ENCODE results near the gene ATP13A5. TPM values are rescaled to one million over a fixed set of nuclear protein-coding genes. Genes with fewer than 3 reads are reported as not detected.

The ATP13A5 gene
- total and polyA plus RNA-seq, 2 experiments from 2014 or later, result not detected

GRCh38 chr3:193343726-193344222, 34.8 kb downstream of the ATP13A5 start:
- no peak overlapping the region for H3K4me3 Mint-ChIP-seq

GRCh38 chr3:193342551-193342950, 36.0 kb downstream of the ATP13A5 start:
- H2AFZ ChIP-seq, result no peak overlapping the region
- H3K4me1 ChIP-seq (ENCODE audit: insufficient read depth), result peaks cover 18% of the 10 kb centered on the region
- no peaks in the 10 kb centered on the region for H3K36me3 Mint-ChIP-seq (ENCODE audit: low read depth)
- no peaks in the 10 kb centered on the region for H3F3A ChIP-seq (replicated peaks; ENCODE audit: low read depth)
- ATAC-seq (no peak; the same call in 2 of the 3 replicates), DNase-seq (ENCODE audit: low spot score) (no peak)
- H3K79me2 ChIP-seq (replicated peaks; ENCODE audit: insufficient read depth), result no peaks in the 10 kb centered on the region
- H3K4me2 ChIP-seq, result no peak overlapping the region
- H3K27me3 ChIP-seq (ENCODE audit: insufficient read depth), result no peaks in the 10 kb centered on the region
- no peak overlapping the region for H3K4me3 ChIP-seq
- H3K27ac ChIP-seq (ENCODE audit: low read depth), result no peak overlapping the region
- peaks cover 3% of the 10 kb centered on the region; the same call in 2 of the 3 replicates for H3K9me3 Mint-ChIP-seq
- no peaks in the 10 kb centered on the region for H3K36me3 ChIP-seq (ENCODE audit: insufficient read depth)
- peaks cover 2% of the 10 kb centered on the region for H3K27me3 Mint-ChIP-seq (ENCODE audit: insufficient read depth, low read depth, poor library complexity)
- no peak overlapping the region for H3K4me3 Mint-ChIP-seq
- 0 out of 2 replicates have a peak, but pooled peaks cover 2% of the 10 kb centered on the region for H3K9me2 ChIP-seq (ENCODE audit: insufficient read depth)
- peaks cover 24% of the 10 kb centered on the region for H3K4me1 Mint-ChIP-seq
- no peaks in the 10 kb centered on the region for H4K20me1 ChIP-seq (replicated peaks; ENCODE audit: insufficient read depth)
- no peak overlapping the region for H3K27ac Mint-ChIP-seq
- TF ChIP-seq, protein P1, sequence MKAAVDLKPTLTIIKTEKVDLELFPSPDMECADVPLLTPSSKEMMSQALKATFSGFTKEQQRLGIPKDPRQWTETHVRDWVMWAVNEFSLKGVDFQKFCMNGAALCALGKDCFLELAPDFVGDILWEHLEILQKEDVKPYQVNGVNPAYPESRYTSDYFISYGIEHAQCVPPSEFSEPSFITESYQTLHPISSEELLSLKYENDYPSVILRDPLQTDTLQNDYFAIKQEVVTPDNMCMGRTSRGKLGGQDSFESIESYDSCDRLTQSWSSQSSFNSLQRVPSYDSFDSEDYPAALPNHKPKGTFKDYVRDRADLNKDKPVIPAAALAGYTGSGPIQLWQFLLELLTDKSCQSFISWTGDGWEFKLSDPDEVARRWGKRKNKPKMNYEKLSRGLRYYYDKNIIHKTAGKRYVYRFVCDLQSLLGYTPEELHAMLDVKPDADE (IDR thresholded peaks at IDR 0.05), result no peak
- no peak for TF ChIP-seq STAT1 (IDR thresholded peaks at IDR 0.05; ENCODE audit: unreplicated experiment)
- TF ChIP-seq ZNF114 (CRISPR knock-in tag; IDR thresholded peaks at IDR 0.05), result no peak
- TF ChIP-seq CREB1 (CRISPR knock-in tag; IDR thresholded peaks at IDR 0.05; ENCODE audit: low read depth), result no peak
- no peak for TF ChIP-seq NANOG (IDR thresholded peaks at IDR 0.05; ENCODE audit: borderline replicate concordance)
- no peak for TF ChIP-seq POLR2AphosphoS5 (IDR thresholded peaks at IDR 0.05; ENCODE audit: low read depth)
- no peak for TF ChIP-seq EZH2 (IDR thresholded peaks at IDR 0.05; ENCODE audit: low read depth, unreplicated experiment)
- no peak for TF ChIP-seq ZNF462 (CRISPR knock-in tag; IDR thresholded peaks at IDR 0.05)

More at GRCh38 chr3:193343726-193344222, 34.8 kb downstream of the ATP13A5 start:
- Mint-ChIP-seq H3K4me1 (peaks cover 36% of the 10 kb centered on the region), H3K9me3 (no peaks in the 10 kb centered on the region), H3K27me3 (ENCODE audit: insufficient read depth, low read depth, poor library complexity) (peaks cover 2% of the 10 kb centered on the region), H3K36me3 (ENCODE audit: low read depth) (no peaks in the 10 kb centered on the region), H3K27ac (no peak overlapping the region)
- Histone ChIP-seq H3K79me2 (replicated peaks; ENCODE audit: insufficient read depth) (no peaks in the 10 kb centered on the region), H3K4me1 (ENCODE audit: insufficient read depth) (peaks cover 30% of the 10 kb centered on the region), H3K4me3 (no peak overlapping the region), H2AFZ (no peak overlapping the region), H4K20me1 (replicated peaks; ENCODE audit: insufficient read depth) (no peaks in the 10 kb centered on the region), H3K27me3 (ENCODE audit: insufficient read depth) (no peaks in the 10 kb centered on the region), H3F3A (replicated peaks; ENCODE audit: low read depth) (no peaks in the 10 kb centered on the region), H3K36me3 (ENCODE audit: insufficient read depth) (no peaks in the 10 kb centered on the region), H3K27ac (ENCODE audit: low read depth) (no peak overlapping the region), H3K9me2 (ENCODE audit: insufficient read depth) (0 out of 2 replicates have a peak, but pooled peaks cover 2% of the 10 kb centered on the region), H3K4me2 (no peak overlapping the region)
- no peak for ATAC-seq
- DNase-seq (ENCODE audit: low spot score), result no peak
- TF ChIP-seq JUNB (IDR thresholded peaks at IDR 0.05; ENCODE audit: unreplicated experiment) (no peak), CTCF (conservative IDR thresholded peaks at IDR 0.05; ENCODE audit: low read depth in 2 of 2) (no peak), EZH2 (IDR thresholded peaks at IDR 0.05; ENCODE audit: low read depth, unreplicated experiment) (no peak)
